Esophagus mucosa (tissue), 1 donor: ENCODE results near the gene TAOK3. TPM values are rescaled to one million over a fixed set of nuclear protein-coding genes. Genes with fewer than 3 reads are reported as not detected.

ENCODE experiments used
- ATAC-seq: fragments of 200-7000 bp; cut with Tn5 transposase; one replicate; pipeline ENCODE4 v1.9.1; 2020
- total RNA-seq: library from RNA; stranded (reverse); gene quantifications from one replicate; pipeline ENCODE4 v1.2.4, GENCODE V29; 2023
- donor health status: DM: yes; HTN: yes; CAD: no.

The TAOK3 gene
- total RNA-seq, 1 donor from 2014 or later = 22.8 TPM

DNA sequence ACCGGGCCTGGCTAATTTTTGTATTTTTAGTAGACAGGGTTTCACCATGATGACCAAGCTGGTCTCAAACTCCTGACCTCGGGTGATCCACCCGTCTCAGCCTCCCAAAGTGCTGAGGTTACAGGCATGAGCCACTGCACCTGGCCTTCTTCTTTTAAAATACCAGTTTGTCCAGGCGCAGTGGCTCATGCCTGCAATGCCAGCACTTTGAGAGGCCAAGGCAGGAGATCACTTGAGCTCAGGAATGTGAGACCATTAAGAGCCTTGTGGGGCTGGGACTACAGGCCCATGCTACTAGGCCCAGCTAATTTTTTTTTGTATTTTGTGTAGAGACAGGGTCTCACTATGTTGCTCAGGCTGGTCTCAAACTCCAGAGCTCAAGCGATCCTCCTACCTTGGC is 244.8 kb downstream of the TAOK3 start:
- no peak for ATAC-seq

DNA sequence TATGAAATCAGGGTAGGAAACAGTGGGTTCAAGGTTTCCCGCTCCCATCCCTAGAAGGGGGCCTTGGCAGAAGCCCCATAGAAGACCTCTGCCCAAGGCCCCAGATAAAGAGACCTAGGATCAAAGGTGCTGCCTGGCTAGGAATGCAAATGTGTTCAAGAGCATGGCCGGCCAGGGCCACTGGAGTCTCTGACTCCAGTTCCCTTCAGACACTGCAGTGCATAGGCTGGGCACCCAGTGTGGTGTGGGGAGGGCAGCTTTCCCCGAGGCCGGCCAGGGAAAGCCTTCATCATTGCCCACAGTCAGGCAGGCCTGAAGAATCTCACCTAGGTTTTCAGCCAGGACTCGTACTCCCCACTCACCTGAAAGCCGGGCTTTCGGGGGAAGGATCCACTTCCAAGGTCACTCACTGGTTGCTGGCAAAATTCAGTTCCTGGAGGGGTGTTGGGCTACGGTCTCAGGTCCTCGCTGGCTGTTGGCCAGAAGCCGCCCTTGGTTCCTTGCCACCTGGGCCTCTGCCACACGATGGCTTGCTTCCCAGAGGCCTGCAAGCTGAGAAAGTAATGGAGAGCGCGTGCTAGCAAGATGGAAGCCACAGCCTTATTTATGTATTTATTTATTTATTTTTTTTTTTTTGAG is 246.5 kb downstream of the TAOK3 start:
- ATAC-seq = no peak

DNA sequence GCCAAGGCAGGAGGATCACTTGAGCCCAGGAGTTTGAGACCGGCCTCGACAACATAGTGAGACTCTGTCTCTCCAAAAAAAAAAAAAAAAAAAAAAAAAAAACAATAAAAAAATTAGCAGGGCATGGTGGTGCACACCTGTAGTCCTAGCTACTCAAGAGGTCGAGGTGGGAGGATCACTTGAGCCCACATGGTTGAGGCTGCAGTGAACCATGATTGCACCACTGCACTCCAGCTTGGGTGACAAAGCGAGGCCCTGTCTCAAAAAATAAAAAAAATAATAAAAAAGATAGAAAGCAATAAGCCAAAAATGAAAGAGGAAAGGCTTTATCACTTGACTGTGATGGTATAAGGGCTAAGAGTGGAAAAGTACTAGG is 247.0 kb downstream of the TAOK3 start:
- no peak for ATAC-seq

DNA sequence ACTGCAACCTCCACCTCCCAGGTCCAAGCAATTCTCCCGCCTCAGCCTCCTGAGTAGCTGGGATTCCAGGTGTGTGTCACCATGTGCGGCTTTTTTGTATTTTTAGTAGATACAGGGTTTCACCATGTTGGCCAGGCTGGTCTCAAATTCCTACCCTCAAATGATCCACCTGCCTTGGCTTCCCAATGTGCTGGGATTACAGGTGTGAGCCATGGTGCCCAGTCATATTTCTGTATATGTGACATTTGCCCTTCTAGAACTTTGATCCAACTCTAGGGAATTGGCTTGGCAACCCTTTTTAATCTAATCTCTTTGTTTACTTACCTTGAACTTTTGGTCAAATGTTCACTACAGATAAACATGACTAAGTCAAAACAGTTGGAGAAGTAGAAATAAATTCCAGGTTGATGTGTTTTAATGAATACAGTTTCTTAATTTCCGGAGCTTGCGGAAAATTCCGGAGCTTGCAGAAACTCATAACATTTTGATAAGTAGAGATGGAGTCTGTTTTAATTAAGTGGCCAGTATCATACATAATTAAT is 248.3 kb downstream of the TAOK3 start:
- no peak for ATAC-seq

DNA sequence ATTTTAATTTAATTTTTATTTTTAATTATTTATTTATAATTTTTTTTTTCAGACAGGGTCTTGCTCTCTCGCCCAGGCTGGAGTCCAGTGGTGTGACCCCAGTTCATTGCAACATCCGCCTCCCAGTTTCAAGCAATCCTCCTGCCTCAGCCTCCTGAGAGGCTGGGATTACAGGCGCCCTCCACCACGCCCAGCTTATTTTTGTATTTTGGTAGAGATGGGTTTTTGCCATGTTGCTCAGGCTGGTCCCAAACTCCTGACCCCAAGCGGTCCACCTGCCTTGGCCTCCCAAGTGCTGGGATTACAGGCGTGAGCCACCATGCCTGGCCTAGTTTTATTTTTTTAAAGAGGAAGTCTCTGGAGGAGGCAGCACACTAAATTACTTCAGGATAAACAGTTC is 250.4 kb downstream of the TAOK3 start:
- no peak for ATAC-seq

DNA sequence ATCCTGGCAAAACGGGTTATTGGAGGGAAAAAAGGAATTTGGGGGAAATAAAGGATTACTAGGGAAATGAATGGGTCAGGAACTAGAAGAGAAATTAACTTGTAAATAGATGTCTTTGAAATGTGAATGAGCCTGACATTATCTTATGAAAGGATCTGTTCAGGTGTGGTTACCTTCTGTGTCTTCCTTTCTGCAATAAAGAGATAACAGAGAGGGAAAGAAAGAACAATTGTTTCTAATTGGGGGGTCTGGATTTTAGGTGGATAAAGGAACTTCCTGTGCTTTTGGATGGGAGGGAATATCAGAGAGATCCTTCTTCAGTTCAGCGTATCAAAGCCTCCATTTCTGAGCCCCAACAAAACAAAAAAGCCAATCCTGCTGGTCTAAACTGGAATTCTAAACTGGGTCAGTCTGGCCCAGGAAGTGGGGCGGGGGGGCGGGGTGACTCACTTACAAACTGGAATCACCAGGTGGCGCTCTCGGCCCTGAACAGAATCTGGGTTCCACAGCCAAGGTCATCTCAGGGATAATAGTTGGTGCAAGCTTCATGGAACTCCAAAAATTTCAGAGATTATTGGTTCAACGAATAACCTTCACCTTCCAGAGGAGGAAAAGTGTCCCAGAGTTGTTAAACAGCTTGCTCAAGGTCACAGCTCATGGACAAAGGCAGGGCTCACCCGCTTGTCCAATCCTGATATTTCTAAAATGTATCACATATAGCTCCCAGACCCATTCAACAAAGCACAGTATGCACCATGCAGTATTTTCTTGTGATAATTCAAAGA is 251.9 kb downstream of the TAOK3 start:
- peak; percentile 81 for ATAC-seq

DNA sequence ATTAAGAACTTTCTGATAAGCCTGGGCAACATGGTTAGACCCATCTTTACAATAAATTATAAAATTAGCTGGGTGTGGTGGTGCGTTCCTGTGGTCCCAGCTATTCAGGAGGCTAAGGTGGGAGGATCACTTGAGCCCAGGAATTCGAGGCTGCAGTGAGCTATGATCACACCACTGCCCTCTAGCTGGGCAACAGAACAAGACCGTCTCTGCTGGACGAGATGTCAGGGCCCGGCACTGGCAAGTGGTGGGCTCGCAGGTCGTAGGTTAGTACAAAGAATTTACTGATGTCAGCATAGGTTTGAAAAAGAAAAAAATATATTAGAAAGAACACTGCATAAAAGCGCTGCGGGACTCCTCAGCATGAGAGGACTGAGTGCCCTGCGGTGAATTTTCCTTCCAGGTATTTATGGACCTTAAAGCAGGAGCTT is 253.2 kb downstream of the TAOK3 start:
- no peak for ATAC-seq

DNA sequence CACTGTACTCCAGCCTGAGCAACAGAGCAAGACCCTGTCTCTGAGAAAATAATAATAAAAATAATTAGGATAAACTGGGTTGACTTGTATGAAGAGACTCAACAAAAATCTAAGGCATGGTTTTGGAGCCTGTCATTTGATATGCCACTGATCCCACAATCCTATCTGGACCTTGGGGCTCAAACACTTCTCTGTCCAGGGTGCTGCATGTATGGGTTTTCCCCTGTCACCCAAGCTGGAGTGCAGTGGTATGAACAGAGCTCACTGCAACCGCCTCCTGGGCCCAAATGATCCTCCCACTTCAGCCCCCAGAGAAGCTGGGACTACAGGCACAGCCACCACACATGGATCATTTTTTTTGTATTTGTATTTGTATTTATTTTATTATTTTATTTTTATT is 263.6 kb downstream of the TAOK3 start:
- ATAC-seq = no peak

DNA sequence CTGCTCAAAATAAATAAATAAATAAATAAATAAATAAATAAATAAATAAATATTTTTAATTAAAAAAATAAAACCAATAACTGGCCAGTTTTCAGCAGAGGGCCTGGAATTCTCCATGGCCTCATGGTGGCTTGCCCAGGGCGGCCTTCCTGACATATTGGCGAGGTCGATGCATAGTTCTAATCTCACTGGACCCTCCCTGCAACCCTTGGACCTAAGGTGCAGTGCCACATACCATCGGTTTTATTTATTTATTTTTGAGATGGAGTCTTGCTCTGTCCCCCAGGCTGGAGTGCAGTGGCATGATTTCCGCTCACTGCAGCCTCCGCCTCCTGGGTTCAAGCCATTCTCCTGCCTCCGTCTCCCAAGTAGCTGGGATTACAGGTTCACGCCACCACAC is 265.0 kb downstream of the TAOK3 start:
- no peak for ATAC-seq

DNA sequence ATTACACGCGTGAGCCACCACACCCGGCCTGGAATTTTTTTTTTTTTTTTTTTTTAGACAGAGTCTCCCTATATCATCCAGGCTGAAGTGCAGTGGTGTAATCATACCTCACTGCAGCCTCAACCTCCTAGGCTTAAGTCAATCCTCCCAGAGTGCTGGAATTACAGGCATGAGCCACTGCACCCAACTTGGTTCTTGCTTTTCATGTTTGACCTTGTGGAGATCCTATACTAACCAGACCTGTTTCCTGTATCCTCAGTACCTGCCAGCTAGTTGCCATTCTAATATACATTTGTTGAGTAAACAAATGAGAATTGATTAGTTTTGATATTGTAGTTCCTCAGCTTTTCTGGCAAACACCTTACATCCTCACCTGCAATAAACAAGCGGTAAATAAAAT is 265.7 kb downstream of the TAOK3 start:
- ATAC-seq = peak; percentile 82

DNA sequence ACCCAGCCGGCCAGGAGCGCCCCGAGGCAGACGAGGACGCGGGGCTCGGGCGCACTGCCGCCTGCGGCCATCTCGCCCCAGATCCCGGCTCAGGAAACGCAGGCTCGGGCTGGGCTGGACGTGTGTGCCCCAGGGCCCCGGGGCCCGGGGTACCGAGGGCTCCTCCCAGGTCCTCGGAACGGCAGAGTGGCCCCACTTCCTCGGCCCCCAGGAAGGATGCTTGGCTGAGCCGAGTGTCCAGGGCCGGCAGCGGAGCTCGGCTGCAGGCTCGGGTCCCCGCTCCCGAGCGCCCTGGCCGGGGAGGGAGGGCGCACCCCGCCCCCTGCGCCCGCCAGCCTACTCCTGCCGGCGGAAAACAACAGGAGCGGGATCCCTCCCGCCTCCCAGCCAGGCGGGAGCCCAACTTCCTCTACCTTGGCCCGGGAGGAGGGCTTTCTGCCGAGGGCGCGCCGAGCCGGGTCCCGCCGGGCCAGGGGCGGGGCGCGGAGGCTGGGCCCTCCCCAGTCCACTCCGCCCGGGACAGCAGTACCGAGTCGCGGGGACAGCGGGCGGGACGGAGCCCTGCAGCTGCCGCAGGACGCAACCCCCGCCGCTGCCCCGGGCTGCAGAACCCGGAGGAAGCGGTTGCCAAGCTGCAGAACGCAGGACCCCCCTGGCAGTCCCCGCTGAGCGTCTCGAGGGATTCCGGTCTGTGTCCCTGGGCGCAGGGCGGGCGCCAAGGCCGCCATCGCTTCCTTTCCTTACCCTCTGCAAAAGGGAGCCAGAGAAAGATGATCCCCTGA is 268.9 kb downstream of the TAOK3 start, which contains the start of gene VSIG10:
Gene VSIG10, minus strand, starts transcription at position 411 of the 782 bp plus-strand sequence. Its CDS starts 340 bp downstream, at position 71.
- peak; percentile 81 for ATAC-seq

DNA sequence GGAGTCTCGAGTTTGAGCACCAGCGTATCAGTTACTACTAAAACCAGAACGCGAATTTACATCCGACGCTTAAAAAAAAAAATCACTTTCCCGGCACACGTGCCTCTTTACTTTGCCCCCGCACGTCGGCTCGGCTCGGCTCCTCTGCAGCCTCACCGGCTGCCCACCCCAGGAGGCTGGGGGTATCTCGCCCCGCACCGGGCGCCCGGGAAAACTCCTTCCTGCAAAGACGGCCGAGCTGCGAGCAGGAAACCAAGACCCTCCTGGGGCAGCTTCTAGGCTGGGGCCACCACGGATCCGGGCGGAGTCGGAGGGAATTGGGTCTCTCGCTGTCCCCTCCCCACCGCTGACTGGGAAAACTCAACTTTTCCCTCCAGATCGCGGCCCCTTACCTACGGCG is 269.5 kb downstream of the TAOK3 start:
- no peak for ATAC-seq

DNA sequence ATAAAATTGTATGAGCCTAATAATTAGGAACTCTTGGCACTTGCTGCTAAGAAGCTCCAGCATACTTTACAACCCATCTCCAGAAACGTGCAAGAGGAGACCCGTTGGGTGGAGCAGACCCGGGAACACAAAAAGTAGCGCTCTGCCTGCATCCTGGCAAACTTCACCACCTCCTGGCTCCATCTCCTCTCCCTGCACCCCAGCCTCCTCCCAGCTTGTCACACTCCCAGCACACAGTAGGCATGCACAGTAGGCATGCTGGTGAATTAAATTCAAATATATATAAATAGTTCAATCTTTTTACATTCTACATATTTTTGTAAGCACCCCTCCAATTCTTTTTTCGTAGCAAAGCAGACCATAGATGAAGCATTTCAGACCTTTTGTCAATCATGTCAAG is 270.1 kb downstream of the TAOK3 start:
- ATAC-seq = no peak

DNA sequence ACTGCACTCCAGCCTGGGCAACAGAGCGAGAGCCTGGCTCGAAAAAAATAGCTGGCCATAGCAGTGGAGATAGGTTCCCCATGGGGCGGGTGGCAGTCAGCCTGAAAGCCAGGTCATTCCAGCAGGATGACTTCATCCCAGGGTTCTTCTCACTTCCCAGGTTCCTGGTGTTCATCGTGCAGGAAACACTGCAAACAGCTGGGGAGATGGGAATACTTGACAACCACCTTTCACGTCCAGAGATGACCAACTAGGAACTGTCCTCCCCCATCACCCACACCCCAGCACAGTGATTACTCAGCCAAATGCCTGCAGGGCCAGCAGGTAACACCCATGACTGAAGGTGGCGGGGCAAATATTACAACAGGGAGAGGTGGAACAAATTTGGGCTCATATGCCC is 270.6 kb downstream of the TAOK3 start:
- ATAC-seq = peak; percentile 47

DNA sequence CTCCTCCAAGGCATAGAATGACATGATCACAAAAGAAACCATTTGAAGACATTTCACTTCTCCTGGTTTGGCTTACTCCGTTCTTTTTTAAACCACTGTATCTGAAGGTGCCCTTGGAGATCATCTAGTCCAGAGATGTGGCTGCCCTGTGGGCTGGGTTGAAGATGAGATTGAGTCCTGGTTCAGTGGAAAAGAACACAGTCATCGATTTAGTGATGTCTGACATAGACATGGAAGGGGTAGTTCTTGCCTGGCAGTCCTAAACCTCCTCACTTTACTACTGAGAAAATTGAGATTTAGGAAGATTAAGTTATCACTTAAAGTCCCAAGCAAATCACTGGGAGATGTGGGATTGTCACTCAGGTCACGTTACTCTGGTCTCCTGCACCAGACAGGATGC is 271.7 kb downstream of the TAOK3 start:
- no peak for ATAC-seq

Other genes with a start within 250 kb of the TAOK3 start
- 142 TPM for gene PEBP1, start 236.8 kb downstream of the TAOK3 start, total RNA-seq
- 23.0 TPM for gene SUDS3, start 3.6 kb upstream of the TAOK3 start, total RNA-seq